Neural cell (in vitro differentiated cells): ENCODE data around the gene ILDR2. TPM values are rescaled to one million over a fixed set of nuclear protein-coding genes. Genes with fewer than 3 reads are reported as not detected.

Experiments used
- H2AFZ ChIP-seq: fragments of 200-600, 300-800 bp; sonication (generic), shearing (Covaris generic); 2 replicates; pipeline ENCODE4 v1.6.0; 2014; ENCODE audit warnings: low read depth, mild to moderate bottlenecking, antibody characterized with exemption, low read length, moderate library complexity
- H3F3A ChIP-seq: fragments of 200-600 bp; shearing (Covaris generic); 2 replicates; pipeline ENCODE4 v1.6.1; 2016; ENCODE audit warnings: mild to moderate bottlenecking, moderate library complexity, mixed read lengths, antibody characterized with exemption, low read length; ENCODE audit not compliant: insufficient read depth, poor library complexity, severe bottlenecking
- H3K27ac ChIP-seq: fragments of 200-600, 300-800 bp; sonication (generic), shearing (Covaris generic); 2 replicates; pipeline ENCODE4 v1.5.1; 2014; ENCODE audit warnings: mild to moderate bottlenecking, low read length, moderate library complexity
- H3K27me3 ChIP-seq: fragments of 300-800, 200-600 bp; sonication (generic), shearing (Covaris generic); 2 replicates; pipeline ENCODE4 v1.6.0; 2014; ENCODE audit warnings: mild to moderate bottlenecking, low read depth, low read length, moderate library complexity; ENCODE audit not compliant: insufficient read depth
- H3K36me3 ChIP-seq: fragments of 300-800, 200-600 bp; sonication (generic), shearing (Covaris generic); 2 replicates; pipeline ENCODE4 v1.5.1; 2014; ENCODE audit warnings: mild to moderate bottlenecking, antibody characterized with exemption, low read length, moderate library complexity; ENCODE audit not compliant: insufficient read depth
- H3K4me2 ChIP-seq: fragments of 300-800, 200-600 bp; sonication (generic), shearing (Covaris generic); 2 replicates; pipeline ENCODE4 v1.6.0; 2014; ENCODE audit warnings: mild to moderate bottlenecking, low read length
- H3K4me3 ChIP-seq: fragments of 300-800, 200-600 bp; sonication (generic), shearing (Covaris generic); 2 replicates; pipeline ENCODE4 v1.5.1; 2014; ENCODE audit warnings: mild to moderate bottlenecking, low read length, moderate library complexity
- H3K79me2 ChIP-seq: fragments of 200-600 bp; shearing (Covaris generic); replicated peaks from 2 replicates; pipeline ENCODE4 v1.6.0; 2014; ENCODE audit warnings: mild to moderate bottlenecking, low read length, moderate library complexity; ENCODE audit not compliant: insufficient read depth
- H3K9ac ChIP-seq: fragments of 300-800, 200-600 bp; sonication (generic), shearing (Covaris generic); 2 replicates; pipeline ENCODE4 v1.6.1; 2016; ENCODE audit warnings: mild to moderate bottlenecking, low read length, mixed read lengths
- H3K9me2 ChIP-seq: fragments of 200-600 bp; shearing (Covaris generic); 2 replicates; pipeline ENCODE4 v1.6.1; 2016; ENCODE audit warnings: mild to moderate bottlenecking, low read length, mixed read lengths; ENCODE audit not compliant: insufficient read depth
- H3K9me3 ChIP-seq: fragments of 200-600, 300-800 bp; sonication (generic), shearing (Covaris generic); 2 replicates; pipeline ENCODE4 v1.6.1; 2016; ENCODE audit warnings: mild to moderate bottlenecking, mixed run types, low read length, moderate library complexity, mixed read lengths
- H4K20me1 ChIP-seq: fragments of 200-600 bp; shearing (Covaris generic); 2 replicates; pipeline ENCODE4 v1.6.1; 2016; ENCODE audit warnings: mild to moderate bottlenecking, mixed run types; ENCODE audit not compliant: insufficient read depth
- CTCF ChIP-seq: fragments of 450-650 bp; IDR thresholded peaks from 2 replicates; pipeline ENCODE4 v1.5.1; 2014; ENCODE audit warnings: antibody characterized with exemption, mild to moderate bottlenecking, moderate library complexity; ENCODE audit not compliant: poor library complexity, severe bottlenecking
- EP300 ChIP-seq: fragments of 450-650 bp; conservative IDR thresholded peaks from 2 replicates; pipeline ENCODE4 v1.6.1; 2014; ENCODE audit warnings: antibody characterized with exemption, mild to moderate bottlenecking, moderate library complexity; ENCODE audit not compliant: poor library complexity, severe bottlenecking
- EZH2 ChIP-seq: fragments of 200-600, 300-800 bp; shearing (Covaris generic), sonication (generic); IDR thresholded peaks from 2 replicates; pipeline ENCODE4 v1.6.1; 2014; ENCODE audit warnings: antibody characterized with exemption, low read length, borderline replicate concordance, mild to moderate bottlenecking; ENCODE audit not compliant: insufficient read depth, poor library complexity, severe bottlenecking
- MXI1 ChIP-seq: fragments of 450-650 bp; conservative IDR thresholded peaks from 2 replicates; pipeline ENCODE4 v1.6.1; 2014; ENCODE audit warnings: antibody characterized with exemption, mild to moderate bottlenecking; ENCODE audit not compliant: poor library complexity, severe bottlenecking
- POLR2AphosphoS5 ChIP-seq: IDR thresholded peaks from 2 replicates; pipeline ENCODE4 v1.6.1; 2012
- RAD21 ChIP-seq: fragments of 450-650 bp; conservative IDR thresholded peaks from 2 replicates; pipeline ENCODE4 v1.6.1; 2014; ENCODE audit warnings: antibody characterized with exemption, mild to moderate bottlenecking, moderate library complexity
- REST ChIP-seq: IDR thresholded peaks from 2 replicates; pipeline ENCODE4 v1.6.1; 2012; ENCODE audit warnings: borderline replicate concordance
- SMC3 ChIP-seq: fragments of 450-650 bp; conservative IDR thresholded peaks from 2 replicates; pipeline ENCODE4 v1.6.1; 2014; ENCODE audit warnings: antibody characterized with exemption, mild to moderate bottlenecking, moderate library complexity; ENCODE audit not compliant: poor library complexity
- TAF1 ChIP-seq: IDR thresholded peaks from 2 replicates; pipeline ENCODE4 v1.6.1; 2012; ENCODE audit warnings: low read depth
- polyA plus RNA-seq: library from polyadenylated mRNA; depleted of rRNA; stranded (reverse); fragments of >200 nt; gene quantifications from 2 replicates; pipeline ENCODE4 v1.2.3, GENCODE V29; 2014

The ILDR2 gene
- polyA plus RNA-seq, 1 donor from 2014 or later = 6.8 TPM

GRCh38 chr1:166908942-166909341 lies 66.4 kb downstream of the ILDR2 start:
- H3K9me3 ChIP-seq = no peaks in the 10 kb centered on the region
- no peaks in the 10 kb centered on the region for H3K79me2 ChIP-seq
- H3K27me3 ChIP-seq = no peaks in the 10 kb centered on the region
- no peaks in the 10 kb centered on the region for H3F3A ChIP-seq
- H3K4me3 ChIP-seq = no peak overlapping the region
- no peak overlapping the region for H3K9ac ChIP-seq
- H3K9me2 ChIP-seq = no peaks in the 10 kb centered on the region
- no peaks in the 10 kb centered on the region for H3K36me3 ChIP-seq
- no peak overlapping the region for H2AFZ ChIP-seq
- H3K4me2 ChIP-seq = no peak overlapping the region
- H3K27ac ChIP-seq = no peak overlapping the region
- TF ChIP-seq TAF1 = no peak
- TF ChIP-seq RAD21 = no peak
- TF ChIP-seq MXI1 = no peak
- TF ChIP-seq CTCF = no peak
- no peak for TF ChIP-seq EZH2
- TF ChIP-seq REST = no peak
- no peak for TF ChIP-seq SMC3
- TF ChIP-seq POLR2AphosphoS5 = no peak
- TF ChIP-seq EP300 = no peak
- no peaks in the 10 kb centered on the region for H4K20me1 ChIP-seq

- H3K27ac ChIP-seq = no peak overlapping the region
- H3K9me2 ChIP-seq = no peaks in the 10 kb centered on the region
- H3K36me3 ChIP-seq = no peaks in the 10 kb centered on the region
- no peak overlapping the region for H3K4me3 ChIP-seq
- no peaks in the 10 kb centered on the region for H4K20me1 ChIP-seq
- no peak overlapping the region for H3K9ac ChIP-seq
- TF ChIP-seq REST (no peak), RAD21 (no peak), POLR2AphosphoS5 (no peak), MXI1 (no peak), EZH2 (no peak), EP300 (no peak)
- H3F3A ChIP-seq = no peaks in the 10 kb centered on the region
- no peaks in the 10 kb centered on the region for H3K79me2 ChIP-seq
- H2AFZ ChIP-seq = no peak overlapping the region
- H3K9me3 ChIP-seq = no peaks in the 10 kb centered on the region
- H3K27me3 ChIP-seq = no peaks in the 10 kb centered on the region
- H3K4me2 ChIP-seq = no peak overlapping the region
Measured at GRCh38 chr1:166907763-166908162, 67.6 kb downstream of the ILDR2 start.
